Panc1 (cell line): ENCODE data around the gene IL17RE.

Experiments
- CTCF ChIP-seq: fragments of 450-650 bp; IDR thresholded peaks from 2 replicates; pipeline ENCODE4 v1.5.1; 2017; ENCODE audit warnings: mild to moderate bottlenecking
- REST ChIP-seq, 2 experiments: IDR thresholded peaks; 2 replicates each; pipeline ENCODE4 v1.6.1; 2011 to 2012; ENCODE audit warnings: low read depth in 2 of 2, control low read depth in 1 of 2, low read length in 1 of 2, mild to moderate bottlenecking in 1 of 2, moderate library complexity in 1 of 2; ENCODE audit not compliant: insufficient read depth in 1 of 2
- SIN3A ChIP-seq: IDR thresholded peaks from 2 replicates; pipeline ENCODE4 v1.6.1; 2012; ENCODE audit warnings: low read depth, mild to moderate bottlenecking, low read length, moderate library complexity, borderline replicate concordance; ENCODE audit not compliant: insufficient read depth

GRCh38 chr3:9957214-9957613 lies 54.6 kb downstream of the IL17RE start:
- TF ChIP-seq REST (IDR thresholded peaks at IDR 0.05; ENCODE audit: insufficient read depth in 1 of 2, low read depth in 2 of 2, low read length in 1 of 2) (no peak), CTCF (no peak), SIN3A (no peak)
